GM21737 (cell line): ENCODE data around the gene ADAMTSL2.
"Not testable (repeated sequence)": the region's sequence is repeated elsewhere in the genome, so short reads cannot be mapped to it uniquely, and the experiment has no call there.

Experiments
- ATAC-seq: cut with Tn5 transposase; IDR thresholded peaks from one replicate; pipeline ENCODE4 v1.9.1; 2021; ENCODE audit warnings: mild to moderate bottlenecking, moderate library complexity; ENCODE audit not compliant: unreplicated experiment

ADAMTSL2 gene

GRCh38 chr9:133553973-133554713 lies 19.6 kb downstream of the ADAMTSL2 start:
- no peak for ATAC-seq

GRCh38 chr9:133554729-133555128 lies 20.2 kb downstream of the ADAMTSL2 start:
- no peak for ATAC-seq

GRCh38 chr9:133556354-133556753 lies 21.9 kb downstream of the ADAMTSL2 start:
- ATAC-seq = no peak

- no peak for ATAC-seq
Measured at GRCh38 chr9:133557581-133557980, 23.1 kb downstream of the ADAMTSL2 start.

- no peak for ATAC-seq
Measured at GRCh38 chr9:133558191-133559126, 24.0 kb downstream of the ADAMTSL2 start.

GRCh38 chr9:133560311-133560710 lies 25.8 kb downstream of the ADAMTSL2 start:
- ATAC-seq = no peak

GRCh38 chr9:133560944-133561343 lies 26.4 kb downstream of the ADAMTSL2 start:
- no peak for ATAC-seq

GRCh38 chr9:133561976-133562554 lies 27.6 kb downstream of the ADAMTSL2 start:
- no peak for ATAC-seq

GRCh38 chr9:133562611-133563290 lies 28.2 kb downstream of the ADAMTSL2 start:
- no peak for ATAC-seq

GRCh38 chr9:133563291-133563796 lies 28.8 kb downstream of the ADAMTSL2 start:
- ATAC-seq = no peak

- ATAC-seq = not testable (repeated sequence)
Measured at GRCh38 chr9:133563814-133564213, 29.3 kb downstream of the ADAMTSL2 start.

- no peak for ATAC-seq
Measured at GRCh38 chr9:133564451-133565116, 30.1 kb downstream of the ADAMTSL2 start.

- no peak for ATAC-seq
Measured at GRCh38 chr9:133566382-133566781, 31.9 kb downstream of the ADAMTSL2 start.

- no peak for ATAC-seq
Measured at GRCh38 chr9:133566817-133567216, 32.3 kb downstream of the ADAMTSL2 start.

GRCh38 chr9:133568186-133568585 lies 33.7 kb downstream of the ADAMTSL2 start:
- no peak for ATAC-seq

- ATAC-seq = no peak
Measured at GRCh38 chr9:133569121-133569785, 34.7 kb downstream of the ADAMTSL2 start.

GRCh38 chr9:133569891-133570690 lies 35.6 kb downstream of the ADAMTSL2 start:
- ATAC-seq = no peak

- no peak for ATAC-seq
Measured at GRCh38 chr9:133570691-133571080, 36.2 kb downstream of the ADAMTSL2 start.

GRCh38 chr9:133571391-133571890 lies 36.9 kb downstream of the ADAMTSL2 start:
- no peak for ATAC-seq
